LNCAP (cell line): ENCODE data around the gene LCN6.

Experiments
- TF ChIP-seq, protein P1 (sequence below): fragments of 450-650 bp; IDR thresholded peaks from 2 replicates; pipeline ENCODE4 v1.5.1; 2017; ENCODE audit warnings: mild to moderate bottlenecking

The LCN6 gene

DNA sequence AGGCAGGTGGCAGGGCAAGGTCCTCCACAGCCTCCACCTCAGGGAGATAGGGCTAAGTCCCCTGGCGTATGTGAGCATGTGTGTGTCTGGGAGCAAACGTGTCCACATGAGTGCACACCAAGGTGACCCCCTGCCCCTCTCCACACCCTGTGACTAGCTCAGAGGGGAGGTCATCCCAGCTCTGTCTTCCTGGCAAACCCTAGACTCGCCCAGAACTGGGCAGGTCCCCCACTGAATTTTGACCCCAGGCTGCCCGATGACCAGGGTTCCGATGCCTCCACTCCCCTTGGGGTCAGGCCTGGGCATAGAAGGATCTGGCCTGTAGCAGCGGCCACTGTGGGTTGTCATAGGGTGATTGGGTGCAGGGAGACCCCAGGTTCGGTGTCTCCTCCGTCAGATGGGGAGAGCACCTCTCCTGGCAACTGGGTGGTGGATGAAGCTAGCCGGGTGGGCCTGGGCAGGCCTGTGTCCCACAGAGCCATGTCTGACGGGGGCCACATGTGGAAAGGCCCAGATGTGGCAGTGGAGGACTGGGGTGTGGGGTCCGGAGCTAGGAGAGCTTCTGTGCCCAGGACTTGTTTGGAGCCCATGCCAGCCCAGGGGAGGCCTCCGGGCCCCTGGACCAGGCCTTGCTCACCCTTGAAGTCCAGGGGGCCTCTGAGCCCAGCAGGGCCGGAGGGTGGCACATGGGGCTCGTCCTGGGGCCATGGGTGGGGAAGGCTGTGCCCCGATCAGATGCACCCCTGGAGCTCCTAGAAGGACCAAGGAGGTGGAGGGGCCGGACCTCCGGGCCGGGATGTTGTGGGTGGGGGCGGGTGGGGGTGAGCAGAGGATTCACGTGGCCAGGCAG, 29.8 kb downstream of the LCN6 start:
- TF ChIP-seq, protein P1, sequence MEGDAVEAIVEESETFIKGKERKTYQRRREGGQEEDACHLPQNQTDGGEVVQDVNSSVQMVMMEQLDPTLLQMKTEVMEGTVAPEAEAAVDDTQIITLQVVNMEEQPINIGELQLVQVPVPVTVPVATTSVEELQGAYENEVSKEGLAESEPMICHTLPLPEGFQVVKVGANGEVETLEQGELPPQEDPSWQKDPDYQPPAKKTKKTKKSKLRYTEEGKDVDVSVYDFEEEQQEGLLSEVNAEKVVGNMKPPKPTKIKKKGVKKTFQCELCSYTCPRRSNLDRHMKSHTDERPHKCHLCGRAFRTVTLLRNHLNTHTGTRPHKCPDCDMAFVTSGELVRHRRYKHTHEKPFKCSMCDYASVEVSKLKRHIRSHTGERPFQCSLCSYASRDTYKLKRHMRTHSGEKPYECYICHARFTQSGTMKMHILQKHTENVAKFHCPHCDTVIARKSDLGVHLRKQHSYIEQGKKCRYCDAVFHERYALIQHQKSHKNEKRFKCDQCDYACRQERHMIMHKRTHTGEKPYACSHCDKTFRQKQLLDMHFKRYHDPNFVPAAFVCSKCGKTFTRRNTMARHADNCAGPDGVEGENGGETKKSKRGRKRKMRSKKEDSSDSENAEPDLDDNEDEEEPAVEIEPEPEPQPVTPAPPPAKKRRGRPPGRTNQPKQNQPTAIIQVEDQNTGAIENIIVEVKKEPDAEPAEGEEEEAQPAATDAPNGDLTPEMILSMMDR = no peak

- TF ChIP-seq, protein P1 = no peak
These were observed 30.9 kb downstream of the LCN6 start for GRCh38 chr9:136717399-136717798.

DNA sequence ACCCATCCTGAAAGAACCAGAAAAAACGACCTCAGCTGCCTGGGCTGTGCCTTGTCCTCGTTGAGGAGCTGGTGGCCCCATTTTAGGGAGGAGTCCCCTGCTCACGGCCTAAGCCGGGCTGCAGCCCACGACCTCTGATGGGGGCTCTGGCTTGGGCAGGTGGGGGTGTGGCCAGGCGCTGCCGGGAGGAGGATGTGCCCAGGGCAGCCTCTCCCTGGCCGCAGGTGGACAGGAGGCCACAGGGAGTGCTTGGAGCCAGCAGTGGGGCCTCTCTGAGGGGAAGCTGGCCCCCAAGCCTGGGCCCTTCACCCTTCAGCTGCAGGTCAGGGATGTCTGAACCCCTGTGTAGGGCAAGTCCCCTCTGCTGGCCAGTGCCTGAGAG, 33.4 kb downstream of the LCN6 start:
- TF ChIP-seq, protein P1 = no peak

- TF ChIP-seq, protein P1 = no peak
These were observed 34.0 kb downstream of the LCN6 start for GRCh38 chr9:136714096-136714892.

GRCh38 chr9:136713550-136713949, 34.8 kb downstream of the LCN6 start:
- TF ChIP-seq, protein P1 = no peak

DNA sequence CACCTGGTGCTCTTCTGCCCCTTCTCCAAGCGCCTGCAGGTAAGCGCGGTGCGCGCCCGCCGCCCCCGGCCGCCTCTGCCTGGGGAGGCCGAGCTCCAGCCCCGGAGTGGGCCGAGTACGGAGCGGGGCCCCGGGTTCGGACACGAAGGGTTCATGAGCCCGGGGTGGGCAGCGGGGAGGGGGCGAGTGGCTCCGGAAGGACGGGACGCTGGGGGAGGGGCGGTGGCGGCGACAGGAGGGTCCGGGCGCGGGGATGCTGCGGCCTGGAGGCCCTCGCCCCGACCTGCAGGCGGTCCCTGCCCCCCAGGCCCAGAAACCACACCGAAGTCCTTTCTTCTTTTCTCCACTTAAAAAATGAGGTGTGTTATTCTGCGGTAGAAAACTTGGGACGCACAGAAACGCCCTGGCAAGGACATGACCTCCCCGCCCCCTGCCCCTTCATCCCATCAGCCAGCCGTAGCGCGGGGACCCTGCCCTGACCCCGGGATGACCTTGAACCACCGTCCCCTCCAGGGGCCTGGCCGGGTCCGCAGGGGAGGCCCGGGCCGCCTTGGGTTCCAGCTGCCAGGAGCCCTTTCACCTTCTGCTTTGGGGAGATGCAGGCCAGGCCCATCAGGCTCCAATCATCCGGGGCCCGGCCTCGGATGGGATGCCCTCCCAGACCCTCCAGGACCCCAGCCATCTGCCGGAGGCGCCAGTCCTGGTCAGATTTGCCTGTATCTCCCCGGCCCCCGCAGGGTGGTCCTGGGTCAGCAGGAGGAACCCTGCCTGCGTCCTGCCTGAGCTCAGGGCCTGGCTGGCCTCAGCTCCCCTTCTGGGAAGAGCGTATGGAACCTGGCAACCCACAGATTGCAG, 35.4 kb downstream of the LCN6 start:
- TF ChIP-seq, protein P1 = no peak
